ENCODE data around the gene PGM2L1.

The PGM2L1 gene

DNA sequence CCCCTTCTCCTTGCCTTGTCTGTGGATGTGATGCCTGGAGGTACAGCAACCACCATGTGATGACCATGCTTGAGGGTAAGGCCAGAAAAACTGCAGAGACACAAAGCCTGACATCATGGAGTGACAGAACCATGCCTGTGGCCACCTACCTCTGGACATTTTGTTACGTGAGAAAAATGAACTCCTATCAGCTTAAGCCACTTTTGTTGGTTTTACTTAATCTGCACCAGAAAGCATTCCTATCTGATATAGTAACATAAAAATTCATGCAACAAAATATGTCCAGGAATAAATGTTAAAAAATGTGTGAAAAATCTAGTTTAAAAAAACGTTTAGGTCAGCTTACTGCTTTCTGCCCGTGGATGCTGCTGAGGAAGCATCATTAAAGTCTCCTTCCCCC lies 44.2 kb downstream of the PGM2L1 start:
- ChIA-PET CTCF (interaction anchor here (0.6 kb wide), 1 partner anchor 13 kb away, joined by 3 read pairs; no protein-coding TSS in a partner anchor), POLR2A (ENCODE audit: low non-redundant PET) (no interaction called here)
- DNase-seq (ENCODE audit: low spot score), result no peak
- TF ChIP-seq, protein P1, sequence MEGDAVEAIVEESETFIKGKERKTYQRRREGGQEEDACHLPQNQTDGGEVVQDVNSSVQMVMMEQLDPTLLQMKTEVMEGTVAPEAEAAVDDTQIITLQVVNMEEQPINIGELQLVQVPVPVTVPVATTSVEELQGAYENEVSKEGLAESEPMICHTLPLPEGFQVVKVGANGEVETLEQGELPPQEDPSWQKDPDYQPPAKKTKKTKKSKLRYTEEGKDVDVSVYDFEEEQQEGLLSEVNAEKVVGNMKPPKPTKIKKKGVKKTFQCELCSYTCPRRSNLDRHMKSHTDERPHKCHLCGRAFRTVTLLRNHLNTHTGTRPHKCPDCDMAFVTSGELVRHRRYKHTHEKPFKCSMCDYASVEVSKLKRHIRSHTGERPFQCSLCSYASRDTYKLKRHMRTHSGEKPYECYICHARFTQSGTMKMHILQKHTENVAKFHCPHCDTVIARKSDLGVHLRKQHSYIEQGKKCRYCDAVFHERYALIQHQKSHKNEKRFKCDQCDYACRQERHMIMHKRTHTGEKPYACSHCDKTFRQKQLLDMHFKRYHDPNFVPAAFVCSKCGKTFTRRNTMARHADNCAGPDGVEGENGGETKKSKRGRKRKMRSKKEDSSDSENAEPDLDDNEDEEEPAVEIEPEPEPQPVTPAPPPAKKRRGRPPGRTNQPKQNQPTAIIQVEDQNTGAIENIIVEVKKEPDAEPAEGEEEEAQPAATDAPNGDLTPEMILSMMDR (conservative IDR thresholded peaks at IDR 0.05; ENCODE audit: low read depth), result no peak
- H3K27ac ChIP-seq, result no peak overlapping the region

DNA sequence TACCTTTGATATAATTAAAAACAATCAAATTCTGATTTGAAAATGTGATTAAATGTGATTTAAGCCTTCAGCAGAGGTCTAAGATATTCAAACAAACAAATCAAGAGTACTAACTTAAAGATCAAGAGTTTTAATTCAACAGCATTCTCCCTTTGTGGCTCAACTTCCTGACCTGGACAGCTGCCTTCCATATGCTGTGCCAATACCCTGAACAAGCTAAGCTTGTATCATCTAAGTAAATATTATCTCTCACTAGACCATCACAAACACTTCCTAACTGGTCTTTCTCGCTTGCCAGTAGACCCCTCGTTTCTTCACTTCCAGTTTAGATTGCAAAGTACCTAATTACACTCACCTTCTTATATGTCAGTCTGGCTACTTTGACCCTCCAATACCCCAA lies 50.9 kb downstream of the PGM2L1 start:
- POLR2A ChIA-PET (ENCODE audit: low non-redundant PET), result no interaction called here
- CTCF ChIA-PET, result no interaction called here
- no peak for DNase-seq (ENCODE audit: low spot score)
- no peak overlapping the region for H3K27ac ChIP-seq
- TF ChIP-seq, protein P1 (conservative IDR thresholded peaks at IDR 0.05; ENCODE audit: low read depth), result no peak

DNA sequence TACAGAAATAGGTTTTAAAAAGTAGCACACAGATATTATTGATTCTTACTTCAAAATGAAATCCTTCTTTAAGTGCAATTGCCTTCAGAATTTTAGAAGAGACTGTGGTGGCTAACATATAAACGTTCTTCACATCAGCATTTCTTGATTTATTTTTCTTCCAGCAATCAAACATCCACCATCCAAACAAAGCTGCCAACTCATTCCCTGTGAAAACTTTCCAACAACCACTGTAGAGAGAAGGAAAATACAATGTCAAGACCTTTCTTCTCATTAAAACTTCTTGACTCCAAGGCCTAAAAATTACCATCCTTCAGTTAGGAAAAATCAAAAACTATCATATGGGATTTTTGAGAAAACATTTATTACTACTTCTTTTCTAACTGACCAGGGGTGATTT lies 52.8 kb downstream of the PGM2L1 start:
- no peak overlapping the region for H3K27ac ChIP-seq
- TF ChIP-seq, protein P1 (conservative IDR thresholded peaks at IDR 0.05; ENCODE audit: low read depth), result no peak
- ChIA-PET POLR2A (ENCODE audit: low non-redundant PET) (no interaction called here), CTCF (no interaction called here)
- no peak for DNase-seq (ENCODE audit: low spot score)

DNA sequence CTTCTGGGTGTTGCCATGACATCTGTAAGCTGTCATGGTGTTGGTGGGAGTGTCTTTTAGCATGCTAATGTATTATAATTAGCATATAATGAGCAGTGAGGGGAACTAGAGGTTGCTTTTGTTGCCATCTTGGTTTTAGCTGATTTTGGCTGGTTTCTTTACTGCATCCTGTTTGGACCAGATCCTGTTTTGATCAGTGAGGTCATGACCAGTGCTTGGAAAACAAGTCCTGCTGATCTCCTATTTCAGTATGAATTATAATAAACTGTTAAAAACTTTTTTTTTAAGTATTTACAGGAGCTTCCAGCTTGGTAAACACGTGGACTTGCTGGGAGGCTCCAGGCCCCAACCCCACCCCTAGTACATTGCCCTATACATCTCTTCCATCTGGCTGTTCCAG lies 56.3 kb downstream of the PGM2L1 start:
- no peak overlapping the region for H3K27ac ChIP-seq
- ChIA-PET POLR2A (ENCODE audit: low non-redundant PET) (no interaction called here), CTCF (no interaction called here)
- DNase-seq (ENCODE audit: low spot score), result no peak
- TF ChIP-seq, protein P1 (conservative IDR thresholded peaks at IDR 0.05; ENCODE audit: low read depth), result no peak

DNA sequence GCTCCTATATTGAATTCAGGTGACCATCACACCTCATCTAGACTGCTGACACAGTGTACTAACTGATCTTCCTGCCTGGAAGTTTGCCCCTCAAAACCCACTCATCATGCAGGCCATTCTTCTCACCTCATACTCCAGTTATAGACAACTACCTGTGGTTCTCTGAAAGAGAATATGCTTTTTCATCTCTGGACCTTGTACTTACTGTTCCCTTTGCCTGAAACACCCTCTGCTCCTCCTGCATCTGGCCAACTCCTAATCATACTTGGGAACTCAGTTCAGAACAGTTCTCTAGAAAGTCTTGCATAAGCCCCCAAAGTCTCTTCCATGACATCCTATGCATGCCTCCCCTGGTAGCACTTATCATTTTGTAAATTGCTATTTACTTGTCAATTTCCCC lies 58.6 kb downstream of the PGM2L1 start:
- ChIA-PET CTCF (no interaction called here), POLR2A (ENCODE audit: low non-redundant PET) (no interaction called here)
- DNase-seq (ENCODE audit: low spot score), result no peak
- H3K27ac ChIP-seq, result no peak overlapping the region
- TF ChIP-seq, protein P1 (conservative IDR thresholded peaks at IDR 0.05; ENCODE audit: low read depth), result no peak

DNA sequence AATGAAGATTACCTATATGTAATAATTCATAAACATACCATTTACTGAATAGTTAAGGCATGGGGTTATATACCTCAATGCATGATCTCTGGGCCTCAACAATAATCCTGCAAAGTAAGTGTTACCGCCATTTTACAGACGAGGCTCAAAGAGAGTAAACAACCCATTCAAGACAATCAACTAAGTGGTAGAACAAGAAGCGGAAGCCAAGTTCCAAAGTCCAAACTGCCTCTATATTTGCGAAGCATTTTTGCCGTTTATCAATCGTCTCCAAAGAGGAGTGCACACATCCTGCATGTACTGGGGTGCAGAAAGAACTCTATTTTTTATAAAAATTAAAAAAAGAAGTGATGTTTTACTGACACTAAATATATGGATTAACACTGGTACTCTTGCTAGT lies 59.3 kb downstream of the PGM2L1 start:
- POLR2A ChIA-PET (ENCODE audit: low non-redundant PET), result no interaction called here
- no peak overlapping the region for H3K27ac ChIP-seq
- no peak for DNase-seq (ENCODE audit: low spot score)
- TF ChIP-seq, protein P1 (conservative IDR thresholded peaks at IDR 0.05; ENCODE audit: low read depth), result no peak
- CTCF ChIA-PET, result no interaction called here

DNA sequence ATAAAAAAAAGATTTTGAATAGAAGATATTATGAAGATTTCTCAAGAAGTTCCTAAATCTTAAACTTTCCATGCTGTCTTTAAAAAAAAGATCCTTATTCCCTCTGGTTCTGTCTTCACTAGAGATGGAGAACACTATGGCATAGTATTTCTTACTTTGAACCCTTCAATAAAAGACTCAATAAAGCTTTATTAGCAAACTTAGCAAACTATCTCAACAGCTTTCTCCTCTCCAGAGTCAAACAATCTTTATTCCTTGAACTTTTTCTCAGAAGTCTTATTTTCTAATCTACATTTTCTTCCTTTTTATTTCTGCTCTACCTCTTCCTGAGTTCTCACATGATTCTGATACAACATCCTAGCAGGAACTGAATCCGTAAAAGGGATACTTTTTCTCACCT lies 65.0 kb downstream of the PGM2L1 start:
- TF ChIP-seq, protein P1 (conservative IDR thresholded peaks at IDR 0.05; ENCODE audit: low read depth), result no peak
- DNase-seq (ENCODE audit: low spot score), result no peak
- H3K27ac ChIP-seq, result no peak overlapping the region
- CTCF ChIA-PET, result interaction anchor here (0.6 kb wide), 1 partner anchor 297 kb away, joined by 3 read pairs; no protein-coding TSS in a partner anchor
- POLR2A ChIA-PET (ENCODE audit: low non-redundant PET), result no interaction called here

Measured in RWPE1 (cell line).